NB4 (cell line): ENCODE data around the gene SLC25A33.

ENCODE experiments used
- DNase-seq: peaks from one replicate; pipeline ENCODE4 v3.0.0; 2010; ENCODE audit warnings: low read depth
- H3K4me3 ChIP-seq: one replicate; pipeline ENCODE4 v1.5.1; 2011; ENCODE audit warnings: mild to moderate bottlenecking, low read depth, low read length, moderate library complexity
- MYC ChIP-seq: IDR thresholded peaks from 2 replicates; pipeline ENCODE4 v1.6.1; 2011; ENCODE audit warnings: low read depth, low read length
- POLR2A ChIP-seq: IDR thresholded peaks from 2 replicates; pipeline ENCODE4 v1.6.1; 2011; ENCODE audit warnings: mild to moderate bottlenecking; ENCODE audit not compliant: insufficient read length; ENCODE audit errors: extremely low read depth
- TF ChIP-seq, protein P1 (sequence below): IDR thresholded peaks from one replicate; pipeline ENCODE4 v1.5.1; 2012; ENCODE audit warnings: low read depth, low read length
- TF ChIP-seq, protein P2 (sequence below): IDR thresholded peaks from 2 replicates; pipeline ENCODE4 v1.6.1; 2011; ENCODE audit warnings: low read depth, low read length

Gene SLC25A33

GRCh38 chr1:9596415-9597123, 57.3 kb downstream of the SLC25A33 start:
- TF ChIP-seq, protein P1, sequence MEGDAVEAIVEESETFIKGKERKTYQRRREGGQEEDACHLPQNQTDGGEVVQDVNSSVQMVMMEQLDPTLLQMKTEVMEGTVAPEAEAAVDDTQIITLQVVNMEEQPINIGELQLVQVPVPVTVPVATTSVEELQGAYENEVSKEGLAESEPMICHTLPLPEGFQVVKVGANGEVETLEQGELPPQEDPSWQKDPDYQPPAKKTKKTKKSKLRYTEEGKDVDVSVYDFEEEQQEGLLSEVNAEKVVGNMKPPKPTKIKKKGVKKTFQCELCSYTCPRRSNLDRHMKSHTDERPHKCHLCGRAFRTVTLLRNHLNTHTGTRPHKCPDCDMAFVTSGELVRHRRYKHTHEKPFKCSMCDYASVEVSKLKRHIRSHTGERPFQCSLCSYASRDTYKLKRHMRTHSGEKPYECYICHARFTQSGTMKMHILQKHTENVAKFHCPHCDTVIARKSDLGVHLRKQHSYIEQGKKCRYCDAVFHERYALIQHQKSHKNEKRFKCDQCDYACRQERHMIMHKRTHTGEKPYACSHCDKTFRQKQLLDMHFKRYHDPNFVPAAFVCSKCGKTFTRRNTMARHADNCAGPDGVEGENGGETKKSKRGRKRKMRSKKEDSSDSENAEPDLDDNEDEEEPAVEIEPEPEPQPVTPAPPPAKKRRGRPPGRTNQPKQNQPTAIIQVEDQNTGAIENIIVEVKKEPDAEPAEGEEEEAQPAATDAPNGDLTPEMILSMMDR, result no peak
- TF ChIP-seq POLR2A, result no peak
- TF ChIP-seq, protein P2, sequence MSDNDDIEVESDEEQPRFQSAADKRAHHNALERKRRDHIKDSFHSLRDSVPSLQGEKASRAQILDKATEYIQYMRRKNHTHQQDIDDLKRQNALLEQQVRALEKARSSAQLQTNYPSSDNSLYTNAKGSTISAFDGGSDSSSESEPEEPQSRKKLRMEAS, result no peak
- TF ChIP-seq MYC, result no peak
- H3K4me3 ChIP-seq, result no peak overlapping the region
- DNase-seq, result no peak

GRCh38 chr1:9597361-9598315, 58.4 kb downstream of the SLC25A33 start:
- TF ChIP-seq, protein P2, result no peak
- TF ChIP-seq POLR2A (no peak), MYC (no peak)
- TF ChIP-seq, protein P1, result no peak
- no peak overlapping the region for H3K4me3 ChIP-seq
- DNase-seq, result no peak

- no peak overlapping the region for H3K4me3 ChIP-seq
- no peak for DNase-seq
- no peak for TF ChIP-seq MYC
- TF ChIP-seq, protein P2, result no peak
- TF ChIP-seq POLR2A, result no peak
- TF ChIP-seq, protein P1, result no peak
Measured at GRCh38 chr1:9598316-9598700, 59.0 kb downstream of the SLC25A33 start.

GRCh38 chr1:9599741-9600140, 60.5 kb downstream of the SLC25A33 start:
- TF ChIP-seq, protein P2, result no peak
- TF ChIP-seq, protein P1, result no peak
- TF ChIP-seq MYC (no peak), POLR2A (no peak)
- no peak overlapping the region for H3K4me3 ChIP-seq
- no peak for DNase-seq

DNA sequence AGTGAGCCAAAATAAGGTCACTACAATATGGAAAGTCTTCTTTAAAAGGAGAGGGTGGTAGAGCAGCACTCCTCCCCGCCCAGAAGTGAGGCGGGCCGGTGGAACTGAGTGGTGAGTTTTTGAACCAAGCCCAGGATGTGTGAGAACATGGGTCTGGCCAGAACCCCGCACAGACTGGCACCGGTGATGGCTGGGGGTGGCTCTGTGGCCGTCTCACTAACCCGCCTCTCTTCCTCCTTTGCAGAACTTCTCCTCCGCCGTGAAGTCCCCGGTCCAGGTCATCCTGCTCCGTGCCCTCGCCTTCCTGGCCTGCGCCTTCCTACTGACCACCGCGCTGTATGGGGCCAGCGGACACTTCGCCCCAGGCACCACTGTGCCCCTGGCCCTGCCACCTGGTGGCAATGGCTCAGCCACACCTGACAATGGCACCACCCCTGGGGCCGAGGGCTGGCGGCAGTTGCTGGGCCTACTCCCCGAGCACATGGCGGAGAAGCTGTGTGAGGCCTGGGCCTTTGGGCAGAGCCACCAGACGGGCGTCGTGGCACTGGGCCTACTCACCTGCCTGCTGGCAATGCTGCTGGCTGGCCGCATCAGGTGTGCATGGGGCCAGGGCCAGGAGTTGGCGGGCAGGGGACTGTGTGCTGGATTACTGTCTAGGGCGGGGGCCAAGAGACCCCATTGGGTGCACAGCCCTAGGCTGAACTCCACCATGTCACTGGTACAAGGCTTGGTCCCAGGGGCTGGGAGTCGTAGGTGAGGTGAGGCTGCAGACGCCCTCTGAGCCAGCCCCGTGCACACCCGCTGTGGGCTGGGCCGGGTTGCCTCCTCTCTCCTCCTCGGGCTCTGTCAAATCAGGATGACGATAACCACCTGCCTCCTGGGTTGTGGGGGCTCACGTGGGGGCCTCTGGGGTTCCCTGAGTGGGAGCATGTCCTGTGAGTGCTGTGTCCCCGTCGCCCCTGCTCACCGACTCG, 61.9 kb downstream of the SLC25A33 start:
- DNase-seq, result no peak
- no peak overlapping the region for H3K4me3 ChIP-seq
- TF ChIP-seq, protein P2, result no peak
- TF ChIP-seq MYC, result no peak
- TF ChIP-seq, protein P1, result no peak
- TF ChIP-seq POLR2A, result no peak
